ENCODE data around the gene CARF. TPM values are rescaled to one million over a fixed set of nuclear protein-coding genes. Genes with fewer than 3 reads are reported as not detected.

Gene CARF
- total RNA-seq, 1 experiment from 2014 or later, result 6.5 TPM

GRCh38 chr2:203022751-203023150 is 110.7 kb downstream of the CARF start:
- Histone ChIP-seq H3K4me3 (no peak overlapping the region), H3K27ac (no peak overlapping the region), H3K9me3 (ENCODE audit: insufficient read depth, low read depth) (no peaks in the 10 kb centered on the region), H3K27me3 (ENCODE audit: insufficient read depth, low read depth) (no peaks in the 10 kb centered on the region), H4K20me1 (ENCODE audit: insufficient read depth) (no peaks in the 10 kb centered on the region), H3K79me2 (ENCODE audit: low read depth) (no peaks in the 10 kb centered on the region), H3K4me1 (replicated peaks; ENCODE audit: insufficient read depth) (no peaks in the 10 kb centered on the region; the same call in 1 of the 2 replicates), H3F3A (ENCODE audit: insufficient read depth, low read depth) (no peaks in the 10 kb centered on the region), H3K36me3 (ENCODE audit: low read depth) (no peaks in the 10 kb centered on the region), H3K9me2 (ENCODE audit: insufficient read depth) (no peaks in the 10 kb centered on the region), H3K4me2 (no peak overlapping the region), H2AFZ (no peak overlapping the region)
- intact Hi-C loops (cut with micrococcal nuclease; ENCODE audit: unreplicated experiment), result no loop called here
- no TSS peak for BruUV-seq (replicated peaks)
- DNase-seq, result no peak
- ChIA-PET POLR2A (ENCODE audit: unreplicated experiment) (no interaction called here), CTCF (no interaction called here)
- TF ChIP-seq CTCF (conservative IDR thresholded peaks at IDR 0.05) (no peak), EZH2 (IDR thresholded peaks at IDR 0.05; ENCODE audit: low read depth) (no peak)

GRCh38 chr2:203025592-203025991 is 113.5 kb downstream of the CARF start:
- no peak overlapping the region for H2AFZ ChIP-seq
- no peaks in the 10 kb centered on the region for H3K4me1 ChIP-seq (replicated peaks; ENCODE audit: insufficient read depth)
- H3K4me3 ChIP-seq, result no peak overlapping the region
- H3K4me2 ChIP-seq, result no peak overlapping the region
- BruUV-seq (replicated peaks), result no TSS peak
- H3K9me2 ChIP-seq (ENCODE audit: insufficient read depth), result no peaks in the 10 kb centered on the region
- no peaks in the 10 kb centered on the region for H3K79me2 ChIP-seq (ENCODE audit: low read depth)
- TF ChIP-seq CTCF (conservative IDR thresholded peaks at IDR 0.05) (no peak), EZH2 (IDR thresholded peaks at IDR 0.05; ENCODE audit: low read depth) (no peak)
- no peaks in the 10 kb centered on the region for H4K20me1 ChIP-seq (ENCODE audit: insufficient read depth)
- no peaks in the 10 kb centered on the region for H3K9me3 ChIP-seq (ENCODE audit: insufficient read depth, low read depth)
- POLR2A ChIA-PET (ENCODE audit: unreplicated experiment), result no interaction called here
- H3F3A ChIP-seq (ENCODE audit: insufficient read depth, low read depth), result no peaks in the 10 kb centered on the region
- CTCF ChIA-PET, result no interaction called here
- no peak overlapping the region for H3K27ac ChIP-seq
- DNase-seq, result no peak
- no peaks in the 10 kb centered on the region for H3K27me3 ChIP-seq (ENCODE audit: insufficient read depth, low read depth)
- H3K36me3 ChIP-seq (ENCODE audit: low read depth), result no peaks in the 10 kb centered on the region
- intact Hi-C loops (cut with micrococcal nuclease; ENCODE audit: unreplicated experiment), result no loop called here

- intact Hi-C loops (cut with micrococcal nuclease; ENCODE audit: unreplicated experiment), result no loop called here
- POLR2A ChIA-PET (ENCODE audit: unreplicated experiment), result no interaction called here
- H3K9me2 ChIP-seq (ENCODE audit: insufficient read depth), result no peaks in the 10 kb centered on the region
- no peak overlapping the region for H3K27ac ChIP-seq
- H3K4me2 ChIP-seq, result no peak overlapping the region
- no peaks in the 10 kb centered on the region for H3K79me2 ChIP-seq (ENCODE audit: low read depth)
- H3K4me3 ChIP-seq, result no peak overlapping the region
- H4K20me1 ChIP-seq (ENCODE audit: insufficient read depth), result no peaks in the 10 kb centered on the region
- TF ChIP-seq CTCF (conservative IDR thresholded peaks at IDR 0.05) (no peak), EZH2 (IDR thresholded peaks at IDR 0.05; ENCODE audit: low read depth) (no peak)
- BruUV-seq (replicated peaks), result no TSS peak
- DNase-seq, result no peak
- no peak overlapping the region for H2AFZ ChIP-seq
- no peaks in the 10 kb centered on the region for H3K9me3 ChIP-seq (ENCODE audit: insufficient read depth, low read depth)
- H3K36me3 ChIP-seq (ENCODE audit: low read depth), result no peaks in the 10 kb centered on the region
- CTCF ChIA-PET, result no interaction called here
- H3F3A ChIP-seq (ENCODE audit: insufficient read depth, low read depth), result no peaks in the 10 kb centered on the region
- H3K27me3 ChIP-seq (ENCODE audit: insufficient read depth, low read depth), result no peaks in the 10 kb centered on the region
- H3K4me1 ChIP-seq (replicated peaks; ENCODE audit: insufficient read depth), result no peaks in the 10 kb centered on the region
Measured at GRCh38 chr2:203030545-203030944, 118.5 kb downstream of the CARF start.

Measured in PC-9 (cell line).